H9 (cell line): ENCODE measurements around the gene EOGT. TPM values are rescaled to one million over a fixed set of nuclear protein-coding genes. Genes with fewer than 3 reads are reported as not detected.

Source experiments
- DNase-seq: peaks from one replicate; pipeline ENCODE4 v3.0.0-alpha.2; 2017
- H2AFZ ChIP-seq: one replicate; pipeline ENCODE4 v1.6.1; 2013; ENCODE audit warnings: mild to moderate bottlenecking, low read length, control low read depth, moderate library complexity
- H2AK5ac ChIP-seq: 2 replicates; pipeline ENCODE4 v1.6.1; 2013; ENCODE audit warnings: low read length, control low read depth, mixed read lengths; ENCODE audit not compliant: insufficient read length
- H2BK120ac ChIP-seq: one replicate; pipeline ENCODE4 v1.6.1; 2013; ENCODE audit warnings: low read depth, mild to moderate bottlenecking, low read length, control low read depth, inconsistent platforms; ENCODE audit not compliant: poor library complexity, severe bottlenecking
- H2BK12ac ChIP-seq: 2 replicates; pipeline ENCODE4 v1.6.1; 2013; ENCODE audit warnings: low read length, control low read depth, mixed read lengths, low read depth; ENCODE audit not compliant: insufficient read length
- H2BK15ac ChIP-seq: 2 replicates; pipeline ENCODE4 v1.6.1; 2013; ENCODE audit warnings: low read depth, low read length, control low read depth
- H2BK20ac ChIP-seq: one replicate; pipeline ENCODE4 v1.6.1; 2013; ENCODE audit warnings: low read depth, mild to moderate bottlenecking, low read length, control low read depth, inconsistent platforms; ENCODE audit not compliant: poor library complexity, severe bottlenecking
- H2BK5ac ChIP-seq: 2 replicates; pipeline ENCODE4 v1.6.1; 2013; ENCODE audit warnings: low read length, control low read depth, mixed read lengths; ENCODE audit not compliant: insufficient read length
- H3K14ac ChIP-seq: 2 replicates; pipeline ENCODE4 v1.6.1; 2013; ENCODE audit warnings: low read length, control low read depth; ENCODE audit not compliant: insufficient read depth
- H3K18ac ChIP-seq: 2 replicates; pipeline ENCODE4 v1.6.1; 2013; ENCODE audit warnings: low read depth, mild to moderate bottlenecking, mixed read lengths, low read length, control low read depth; ENCODE audit not compliant: insufficient read length
- H3K23ac ChIP-seq: 2 replicates; pipeline ENCODE4 v1.6.1; 2013; ENCODE audit warnings: low read length, control low read depth, mixed read lengths, low read depth; ENCODE audit not compliant: insufficient read length
- H3K23me2 ChIP-seq: 2 replicates; pipeline ENCODE4 v1.6.1; 2013; ENCODE audit warnings: low read depth, mild to moderate bottlenecking, mixed read lengths, low read length, control low read depth; ENCODE audit not compliant: insufficient read length, poor library complexity, severe bottlenecking
- H3K27ac ChIP-seq: 2 replicates; pipeline ENCODE4 v1.5.1; 2013; ENCODE audit warnings: low read length, control low read depth, mixed read lengths, low read depth; ENCODE audit not compliant: insufficient read length
- H3K27me3 ChIP-seq: 2 replicates; pipeline ENCODE4 v1.6.1; 2013; ENCODE audit warnings: low read length, control low read depth, inconsistent platforms; ENCODE audit not compliant: insufficient read depth
- H3K4ac ChIP-seq: 2 replicates; pipeline ENCODE4 v1.6.1; 2013; ENCODE audit warnings: low read depth, mild to moderate bottlenecking, control low read depth, inconsistent platforms, low read length, moderate library complexity
- H3K4me1 ChIP-seq: 2 replicates; pipeline ENCODE4 v1.6.1; 2013; ENCODE audit warnings: low read length, control low read depth, inconsistent platforms; ENCODE audit not compliant: insufficient read depth
- H3K4me2 ChIP-seq: 2 replicates; pipeline ENCODE4 v1.6.1; 2013; ENCODE audit warnings: low read length, control low read depth, mixed read lengths; ENCODE audit not compliant: insufficient read length, insufficient read depth
- H3K56ac ChIP-seq: 2 replicates; pipeline ENCODE4 v1.6.1; 2013; ENCODE audit warnings: low read depth, mild to moderate bottlenecking, mixed read lengths, low read length, control low read depth; ENCODE audit not compliant: insufficient read length
- H3K79me1 ChIP-seq: 2 replicates; pipeline ENCODE4 v1.6.1; 2013; ENCODE audit warnings: low read depth, mild to moderate bottlenecking, moderate library complexity, low read length, control low read depth, inconsistent platforms; ENCODE audit not compliant: insufficient read depth, poor library complexity, severe bottlenecking
- H3K79me2 ChIP-seq: 2 replicates; pipeline ENCODE4 v1.6.1; 2013; ENCODE audit warnings: low read length, control low read depth, inconsistent platforms; ENCODE audit not compliant: insufficient read depth
- H3K9ac ChIP-seq: 2 replicates; pipeline ENCODE4 v1.6.1; 2013; ENCODE audit warnings: low read length, control low read depth, mixed read lengths; ENCODE audit not compliant: insufficient read length; ENCODE audit errors: extremely low read depth
- H3K9me3 ChIP-seq: one replicate; pipeline ENCODE4 v1.6.1; 2013; ENCODE audit warnings: low read depth, low read length, inconsistent platforms; ENCODE audit not compliant: control insufficient read depth
- H3T11ph ChIP-seq: one replicate; pipeline ENCODE4 v1.6.1; 2013; ENCODE audit warnings: mild to moderate bottlenecking, low read length, control low read depth, inconsistent platforms
- H4K20me1 ChIP-seq: one replicate; pipeline ENCODE4 v1.6.1; 2013; ENCODE audit not compliant: control insufficient read depth, insufficient read length, insufficient read depth
- H4K5ac ChIP-seq: 2 replicates; pipeline ENCODE4 v1.6.1; 2013; ENCODE audit warnings: low read depth, mild to moderate bottlenecking, mixed read lengths, low read length, control low read depth; ENCODE audit not compliant: insufficient read length
- H4K8ac ChIP-seq: replicated peaks from 2 replicates; pipeline ENCODE4 v1.6.1; 2013; ENCODE audit warnings: low read length, control low read depth, mixed read lengths, low read depth; ENCODE audit not compliant: insufficient read length
- H4K91ac ChIP-seq: 2 replicates; pipeline ENCODE4 v1.6.1; 2013; ENCODE audit warnings: low read depth, mild to moderate bottlenecking, moderate library complexity, mixed read lengths, low read length, control low read depth; ENCODE audit not compliant: insufficient read length
- H3K27ac Mint-ChIP-seq, 3 experiments: 2 replicates in 2 of 3; 3 replicates in 1 of 3; pipeline ENCODE4 v1.8.0; 2020 to 2021; ENCODE audit warnings: mixed read lengths in 3 of 3, mild to moderate bottlenecking in 1 of 3, moderate library complexity in 1 of 3
- H3K27me3 Mint-ChIP-seq: 2 replicates; pipeline ENCODE4 v1.8.0; 2021; ENCODE audit warnings: low read depth, mild to moderate bottlenecking, moderate library complexity, mixed read lengths
- H3K36me3 Mint-ChIP-seq, 3 experiments: 2 replicates in 2 of 3; 3 replicates in 1 of 3; pipeline ENCODE4 v1.8.0; 2020 to 2021; ENCODE audit warnings: low read depth in 3 of 3, mixed read lengths in 3 of 3; ENCODE audit not compliant: insufficient read depth in 1 of 3
- H3K4me1 Mint-ChIP-seq, 2 experiments: 2 replicates each; pipeline ENCODE4 v1.8.0; 2020; ENCODE audit warnings: mixed read lengths in 2 of 2
- H3K4me3 Mint-ChIP-seq, 2 experiments: 2 replicates in 1 of 2; 3 replicates in 1 of 2; pipeline ENCODE4 v1.8.0; 2020 to 2021; ENCODE audit warnings: mild to moderate bottlenecking in 2 of 2, mixed read lengths in 2 of 2, moderate library complexity in 1 of 2
- H3K9me3 Mint-ChIP-seq, 2 experiments: 2 replicates in 1 of 2; 3 replicates in 1 of 2; pipeline ENCODE4 v1.8.0; 2020; ENCODE audit warnings: mild to moderate bottlenecking in 2 of 2, mixed read lengths in 2 of 2, moderate library complexity in 1 of 2
- CTCF ChIP-seq: fragments of 200-600 bp; sonication (generic); conservative IDR thresholded peaks from 3 replicates; pipeline ENCODE4 v1.8.0; 2021; ENCODE audit warnings: antibody characterized with exemption, mild to moderate bottlenecking
- WGBS: extraction: QIAGEN DNeasy Blood & Tissue Kit; methylation state at CpG from one replicate; pipeline ENCODE4 v1.1.7; 2013; ENCODE audit warnings: missing lambda C conversion rate, low lambda C conversion rate, mixed read lengths; ENCODE audit not compliant: insufficient read length; ENCODE audit errors: extremely low coverage; 5-methylcytosine and 5-hydroxymethylcytosine counted together
- total RNA-seq: library from RNA; stranded (reverse); gene quantifications from 2 replicates; pipeline ENCODE4 v1.2.1, GENCODE V29; 2021

Gene EOGT
- total RNA-seq, 1 experiment from 2014 or later: 30.5 TPM

GRCh38 chr3:68936856-68937255 lies 76.6 kb downstream of the EOGT start:
- Mint-ChIP-seq H3K27ac (no peak overlapping the region), H3K9me3 (no peaks in the 10 kb centered on the region), H3K27me3 (peaks cover 17% of the 10 kb centered on the region), H3K4me1 (peaks cover 4 to 9% of the 10 kb centered on the region in 2 experiments; a peak in 1 of 4 replicates), H3K36me3 (no peaks in the 10 kb centered on the region), H3K4me3 (no peak overlapping the region)
- no peak overlapping the region for H3K4me2 ChIP-seq
- no peak overlapping the region for H2BK120ac ChIP-seq
- H3K9me3 ChIP-seq: no peaks in the 10 kb centered on the region
- no peak overlapping the region for H4K91ac ChIP-seq
- H3K79me1 ChIP-seq: no peaks in the 10 kb centered on the region
- H3K14ac ChIP-seq: no peak overlapping the region
- no peak overlapping the region for H3K4ac ChIP-seq
- no peak overlapping the region for H4K8ac ChIP-seq
- no peak overlapping the region for H4K5ac ChIP-seq
- no peaks in the 10 kb centered on the region for H3K4me1 ChIP-seq
- no peak overlapping the region for H3K9ac ChIP-seq
- no peak overlapping the region for H2BK20ac ChIP-seq
- DNase-seq: no peak
- no peak overlapping the region for H2AK5ac ChIP-seq
- no peak overlapping the region for H3K18ac ChIP-seq
- H3T11ph ChIP-seq: no peak overlapping the region
- no peak overlapping the region for H2BK12ac ChIP-seq
- WGBS: no CpG with 5 or more reads among the region's 6 CpGs
- peaks cover 6% of the 10 kb centered on the region for H3K23me2 ChIP-seq
- no peak overlapping the region for H2BK5ac ChIP-seq
- H3K79me2 ChIP-seq: no peaks in the 10 kb centered on the region
- TF ChIP-seq CTCF: no peak
- H3K23ac ChIP-seq: no peak overlapping the region
- H3K27ac ChIP-seq: no peak overlapping the region
- H4K20me1 ChIP-seq: no peaks in the 10 kb centered on the region
- H2BK15ac ChIP-seq: no peak overlapping the region
- peaks cover 2% of the 10 kb centered on the region; the same call in 1 of the 2 replicates for H3K27me3 ChIP-seq
- H2AFZ ChIP-seq: no peak overlapping the region
- no peak overlapping the region for H3K56ac ChIP-seq
